HepG2 (cell line): ENCODE results near the gene GCN1. TPM values are rescaled to one million over a fixed set of nuclear protein-coding genes. Genes with fewer than 3 reads are reported as not detected.
A peak's percentile ranks its signal among the peaks of the same experiment; 100 is the strongest.

Source experiments
- ARHGAP35 ChIP-seq: sonication (generic); formaldehyde crosslinking; IDR thresholded peaks from 2 replicates; pipeline ENCODE4 v1.9.0; 2022; ENCODE audit warnings: mild to moderate bottlenecking, inconsistent platforms, moderate library complexity, missing genetic modification reagents, borderline replicate concordance
- CBX2 ChIP-seq, 2 experiments: fragments of 200-600 bp in 1 of 2; sonication (generic); formaldehyde crosslinking in 1 of 2; IDR thresholded peaks; 2 replicates each; pipeline versions ENCODE4 v1.7.0 to v1.8.1; 2018 to 2022; ENCODE audit warnings: low read depth in 2 of 2, low read length in 1 of 2, mild to moderate bottlenecking in 1 of 2, missing genetic modification reagents in 1 of 2
- DMAP1 ChIP-seq: IDR thresholded peaks from 2 replicates; pipeline ENCODE4 v1.6.1; 2016
- ERF ChIP-seq: IDR thresholded peaks from 2 replicates; pipeline ENCODE4 v1.6.1; 2018; ENCODE audit warnings: missing biosample characterization, missing genetic modification reagents
- NCOR1 ChIP-seq: fragments of 200-600 bp; sonication (generic); IDR thresholded peaks from 2 replicates; pipeline ENCODE4 v1.7.0; 2017; ENCODE audit warnings: antibody characterized with exemption, low read length, borderline replicate concordance
- SAP130 ChIP-seq: IDR thresholded peaks from 2 replicates; pipeline ENCODE4 v1.6.1; 2016; ENCODE audit warnings: low read depth
- THYN1 ChIP-seq: sonication (generic); formaldehyde crosslinking; IDR thresholded peaks from 2 replicates; pipeline ENCODE4 v1.8.1; 2023; ENCODE audit warnings: low read depth, mild to moderate bottlenecking, moderate library complexity, missing genetic modification reagents, borderline replicate concordance
- TMF1 ChIP-seq: sonication (generic); formaldehyde crosslinking; IDR thresholded peaks from 2 replicates; pipeline ENCODE4 v1.8.1; 2022; ENCODE audit warnings: low read depth, missing genetic modification reagents
- ZBTB38 ChIP-seq: sonication (generic); formaldehyde crosslinking; IDR thresholded peaks from 2 replicates; pipeline ENCODE4 v1.5.1; 2020; ENCODE audit warnings: mild to moderate bottlenecking, missing genetic modification reagents
- ZNF34 ChIP-seq: sonication (generic); formaldehyde crosslinking; IDR thresholded peaks from 2 replicates; pipeline ENCODE4 v1.4.0; 2020; ENCODE audit warnings: mild to moderate bottlenecking, missing genetic modification reagents, borderline replicate concordance
- ZNF589 ChIP-seq: sonication (generic); formaldehyde crosslinking; conservative IDR thresholded peaks from 2 replicates; pipeline ENCODE4 v1.8.0; 2022; ENCODE audit warnings: mild to moderate bottlenecking, moderate library complexity, missing genetic modification reagents
- polyA plus RNA-seq, 8 experiments: library from polyadenylated mRNA; depleted of rRNA in 3 of 8; stranded (reverse) in 7 of 8; unstranded in 1 of 8; fragments of >200 nt; fragmentation: Illumina TruSeq in 4 of 8; extraction: Trizol in 4 of 8; gene quantifications; 2 replicates each; pipeline versions ENCODE4 v1.2.1 to v1.2.3, GENCODE V29; 2011 to 2016; ENCODE audit warnings: low read depth in 4 of 8, missing spikeins in 1 of 8, mixed read lengths in 1 of 8; ENCODE audit not compliant: insufficient read depth in 1 of 8
- total RNA-seq, 5 experiments: library from RNA; depleted of rRNA; stranded (reverse); fragments of >200 nt; fragmentation: Illumina TruSeq; extraction: Trizol; gene quantifications; 2 replicates each; pipeline ENCODE4 v1.2.3, GENCODE V29; 2016; ENCODE audit warnings: low read depth in 1 of 5
- TF ChIP-seq, protein P1 (sequence below): sonication (generic); formaldehyde crosslinking; IDR thresholded peaks from 2 replicates; pipeline ENCODE4 v1.4.0; 2020; ENCODE audit warnings: missing genetic modification reagents, borderline replicate concordance
- TF ChIP-seq, protein P2 (sequence below): sonication (generic); formaldehyde crosslinking; IDR thresholded peaks from 2 replicates; pipeline ENCODE4 v1.9.0; 2021; ENCODE audit warnings: mild to moderate bottlenecking, missing genetic modification reagents
- TF ChIP-seq, protein P3 (sequence below): sonication (generic); formaldehyde crosslinking; IDR thresholded peaks from 2 replicates; pipeline ENCODE4 v1.5.0; 2020; ENCODE audit warnings: missing genetic modification reagents, mild to moderate bottlenecking, borderline replicate concordance
- TF ChIP-seq, protein P4 (sequence below): IDR thresholded peaks from 2 replicates; pipeline ENCODE4 v1.6.1; 2018; ENCODE audit warnings: missing genetic modification reagents, mild to moderate bottlenecking, missing compliant biosample characterization

GCN1 gene
- total and polyA plus RNA-seq, 2 of the 13 experiments (the other 11 are each of a cell fraction or from before 2014, with no cell fraction given), result 58.2 to 83.0 TPM

DNA sequence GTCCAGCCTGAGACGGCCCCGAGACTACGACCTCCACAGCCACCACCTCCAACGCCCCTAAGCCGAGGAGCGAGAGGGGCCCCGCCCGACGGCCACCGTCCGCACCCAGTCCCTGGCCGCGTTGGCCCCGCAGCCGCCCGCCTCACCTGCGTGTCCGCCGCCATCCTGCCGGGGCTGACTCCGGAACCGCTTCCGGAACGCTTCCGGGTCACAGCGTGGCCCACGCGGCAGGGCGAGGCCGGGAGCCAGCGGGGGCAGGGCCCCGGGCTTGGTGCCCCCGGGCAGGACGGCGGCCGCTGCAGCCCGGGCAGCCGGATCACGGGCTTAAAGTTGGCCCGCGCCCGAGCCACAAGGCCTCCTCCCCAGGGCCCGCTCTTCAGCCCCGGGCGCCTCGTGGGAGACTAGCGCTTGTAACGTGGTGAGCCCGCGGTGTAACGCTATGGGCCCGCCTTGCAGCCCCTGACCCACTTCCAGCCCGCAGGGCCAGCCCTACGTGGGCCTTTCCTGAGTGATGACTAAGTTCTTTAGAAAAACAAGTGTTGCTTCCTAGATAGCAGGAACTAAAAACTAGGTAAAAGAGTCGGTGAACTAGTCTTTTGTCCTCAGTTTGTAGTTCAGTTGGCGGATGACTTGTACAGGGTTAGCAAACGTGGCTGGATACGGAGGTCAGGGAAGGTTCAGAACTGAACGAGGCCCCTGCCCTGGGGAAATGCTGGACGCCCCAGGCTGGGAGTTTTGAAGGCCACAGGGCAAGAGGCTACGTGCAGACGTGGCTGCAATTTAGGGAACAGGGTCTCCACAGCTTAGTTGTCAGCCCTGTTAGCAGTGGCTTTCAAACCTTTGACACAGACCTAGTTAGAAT lies at the start of gene GCN1 (continued):
- TF ChIP-seq, protein P1, sequence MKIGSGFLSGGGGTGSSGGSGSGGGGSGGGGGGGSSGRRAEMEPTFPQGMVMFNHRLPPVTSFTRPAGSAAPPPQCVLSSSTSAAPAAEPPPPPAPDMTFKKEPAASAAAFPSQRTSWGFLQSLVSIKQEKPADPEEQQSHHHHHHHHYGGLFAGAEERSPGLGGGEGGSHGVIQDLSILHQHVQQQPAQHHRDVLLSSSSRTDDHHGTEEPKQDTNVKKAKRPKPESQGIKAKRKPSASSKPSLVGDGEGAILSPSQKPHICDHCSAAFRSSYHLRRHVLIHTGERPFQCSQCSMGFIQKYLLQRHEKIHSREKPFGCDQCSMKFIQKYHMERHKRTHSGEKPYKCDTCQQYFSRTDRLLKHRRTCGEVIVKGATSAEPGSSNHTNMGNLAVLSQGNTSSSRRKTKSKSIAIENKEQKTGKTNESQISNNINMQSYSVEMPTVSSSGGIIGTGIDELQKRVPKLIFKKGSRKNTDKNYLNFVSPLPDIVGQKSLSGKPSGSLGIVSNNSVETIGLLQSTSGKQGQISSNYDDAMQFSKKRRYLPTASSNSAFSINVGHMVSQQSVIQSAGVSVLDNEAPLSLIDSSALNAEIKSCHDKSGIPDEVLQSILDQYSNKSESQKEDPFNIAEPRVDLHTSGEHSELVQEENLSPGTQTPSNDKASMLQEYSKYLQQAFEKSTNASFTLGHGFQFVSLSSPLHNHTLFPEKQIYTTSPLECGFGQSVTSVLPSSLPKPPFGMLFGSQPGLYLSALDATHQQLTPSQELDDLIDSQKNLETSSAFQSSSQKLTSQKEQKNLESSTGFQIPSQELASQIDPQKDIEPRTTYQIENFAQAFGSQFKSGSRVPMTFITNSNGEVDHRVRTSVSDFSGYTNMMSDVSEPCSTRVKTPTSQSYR (CRISPR knock-in tag), result peak; percentile 82; the same call in 1 of the 2 replicates
- TF ChIP-seq ZNF34 (CRISPR knock-in tag) (peak; percentile 68; the same call in 1 of the 2 replicates), NCOR1 (0 out of 2 replicates have a peak, but pooled peaks have one; percentile 30), ZBTB38 (CRISPR knock-in tag) (peak; percentile 78; the same call in 1 of the 2 replicates), SAP130 (peak; percentile 89), ERF (CRISPR knock-in tag) (peak; percentile 89), CBX2 (IDR thresholded peaks at IDR 0.05; ENCODE audit: low read depth, low read length) (no peak), CBX2 (CRISPR knock-in tag; IDR thresholded peaks at IDR 0.05; ENCODE audit: low read depth) (no peak), ZNF589 (CRISPR knock-in tag) (no peak), DMAP1 (CRISPR knock-in tag) (peak; percentile 99), TMF1 (peak; percentile 82; the same call in 1 of the 2 replicates), ARHGAP35 (peak; percentile 81), THYN1 (CRISPR knock-in tag) (no peak)
- TF ChIP-seq, protein P2, sequence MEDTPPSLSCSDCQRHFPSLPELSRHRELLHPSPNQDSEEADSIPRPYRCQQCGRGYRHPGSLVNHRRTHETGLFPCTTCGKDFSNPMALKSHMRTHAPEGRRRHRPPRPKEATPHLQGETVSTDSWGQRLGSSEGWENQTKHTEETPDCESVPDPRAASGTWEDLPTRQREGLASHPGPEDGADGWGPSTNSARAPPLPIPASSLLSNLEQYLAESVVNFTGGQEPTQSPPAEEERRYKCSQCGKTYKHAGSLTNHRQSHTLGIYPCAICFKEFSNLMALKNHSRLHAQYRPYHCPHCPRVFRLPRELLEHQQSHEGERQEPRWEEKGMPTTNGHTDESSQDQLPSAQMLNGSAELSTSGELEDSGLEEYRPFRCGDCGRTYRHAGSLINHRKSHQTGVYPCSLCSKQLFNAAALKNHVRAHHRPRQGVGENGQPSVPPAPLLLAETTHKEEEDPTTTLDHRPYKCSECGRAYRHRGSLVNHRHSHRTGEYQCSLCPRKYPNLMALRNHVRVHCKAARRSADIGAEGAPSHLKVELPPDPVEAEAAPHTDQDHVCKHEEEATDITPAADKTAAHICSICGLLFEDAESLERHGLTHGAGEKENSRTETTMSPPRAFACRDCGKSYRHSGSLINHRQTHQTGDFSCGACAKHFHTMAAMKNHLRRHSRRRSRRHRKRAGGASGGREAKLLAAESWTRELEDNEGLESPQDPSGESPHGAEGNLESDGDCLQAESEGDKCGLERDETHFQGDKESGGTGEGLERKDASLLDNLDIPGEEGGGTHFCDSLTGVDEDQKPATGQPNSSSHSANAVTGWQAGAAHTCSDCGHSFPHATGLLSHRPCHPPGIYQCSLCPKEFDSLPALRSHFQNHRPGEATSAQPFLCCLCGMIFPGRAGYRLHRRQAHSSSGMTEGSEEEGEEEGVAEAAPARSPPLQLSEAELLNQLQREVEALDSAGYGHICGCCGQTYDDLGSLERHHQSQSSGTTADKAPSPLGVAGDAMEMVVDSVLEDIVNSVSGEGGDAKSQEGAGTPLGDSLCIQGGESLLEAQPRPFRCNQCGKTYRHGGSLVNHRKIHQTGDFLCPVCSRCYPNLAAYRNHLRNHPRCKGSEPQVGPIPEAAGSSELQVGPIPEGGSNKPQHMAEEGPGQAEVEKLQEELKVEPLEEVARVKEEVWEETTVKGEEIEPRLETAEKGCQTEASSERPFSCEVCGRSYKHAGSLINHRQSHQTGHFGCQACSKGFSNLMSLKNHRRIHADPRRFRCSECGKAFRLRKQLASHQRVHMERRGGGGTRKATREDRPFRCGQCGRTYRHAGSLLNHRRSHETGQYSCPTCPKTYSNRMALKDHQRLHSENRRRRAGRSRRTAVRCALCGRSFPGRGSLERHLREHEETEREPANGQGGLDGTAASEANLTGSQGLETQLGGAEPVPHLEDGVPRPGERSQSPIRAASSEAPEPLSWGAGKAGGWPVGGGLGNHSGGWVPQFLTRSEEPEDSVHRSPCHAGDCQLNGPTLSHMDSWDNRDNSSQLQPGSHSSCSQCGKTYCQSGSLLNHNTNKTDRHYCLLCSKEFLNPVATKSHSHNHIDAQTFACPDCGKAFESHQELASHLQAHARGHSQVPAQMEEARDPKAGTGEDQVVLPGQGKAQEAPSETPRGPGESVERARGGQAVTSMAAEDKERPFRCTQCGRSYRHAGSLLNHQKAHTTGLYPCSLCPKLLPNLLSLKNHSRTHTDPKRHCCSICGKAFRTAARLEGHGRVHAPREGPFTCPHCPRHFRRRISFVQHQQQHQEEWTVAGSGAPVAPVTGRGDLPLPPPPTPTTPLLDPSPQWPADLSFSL (CRISPR knock-in tag), result no peak
- TF ChIP-seq, protein P3, sequence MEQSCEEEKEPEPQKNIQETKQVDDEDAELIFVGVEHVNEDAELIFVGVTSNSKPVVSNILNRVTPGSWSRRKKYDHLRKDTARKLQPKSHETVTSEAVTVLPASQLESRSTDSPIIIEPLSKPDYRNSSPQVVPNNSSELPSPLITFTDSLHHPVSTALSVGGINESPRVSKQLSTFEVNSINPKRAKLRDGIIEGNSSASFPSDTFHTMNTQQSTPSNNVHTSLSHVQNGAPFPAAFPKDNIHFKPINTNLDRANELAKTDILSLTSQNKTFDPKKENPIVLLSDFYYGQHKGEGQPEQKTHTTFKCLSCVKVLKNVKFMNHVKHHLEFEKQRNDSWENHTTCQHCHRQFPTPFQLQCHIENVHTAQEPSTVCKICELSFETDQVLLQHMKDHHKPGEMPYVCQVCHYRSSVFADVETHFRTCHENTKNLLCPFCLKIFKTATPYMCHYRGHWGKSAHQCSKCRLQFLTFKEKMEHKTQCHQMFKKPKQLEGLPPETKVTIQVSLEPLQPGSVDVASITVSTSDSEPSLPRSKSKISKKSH (CRISPR knock-in tag), result peak; percentile 66; the same call in 1 of the 2 replicates
- TF ChIP-seq, protein P4, sequence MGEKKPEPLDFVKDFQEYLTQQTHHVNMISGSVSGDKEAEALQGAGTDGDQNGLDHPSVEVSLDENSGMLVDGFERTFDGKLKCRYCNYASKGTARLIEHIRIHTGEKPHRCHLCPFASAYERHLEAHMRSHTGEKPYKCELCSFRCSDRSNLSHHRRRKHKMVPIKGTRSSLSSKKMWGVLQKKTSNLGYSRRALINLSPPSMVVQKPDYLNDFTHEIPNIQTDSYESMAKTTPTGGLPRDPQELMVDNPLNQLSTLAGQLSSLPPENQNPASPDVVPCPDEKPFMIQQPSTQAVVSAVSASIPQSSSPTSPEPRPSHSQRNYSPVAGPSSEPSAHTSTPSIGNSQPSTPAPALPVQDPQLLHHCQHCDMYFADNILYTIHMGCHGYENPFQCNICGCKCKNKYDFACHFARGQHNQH (CRISPR knock-in tag), result peak; percentile 45
